Erythroblast (primary cell): Measurements from ENCODE around the gene OS9.

ENCODE experiments used
- GATA1 ChIP-seq: IDR thresholded peaks from 2 replicates; pipeline ENCODE4 v1.6.1; 2011; ENCODE audit warnings: low read depth, mild to moderate bottlenecking, control low read depth, low read length, moderate library complexity
- POLR2A ChIP-seq: IDR thresholded peaks from 2 replicates; pipeline ENCODE4 v1.6.1; 2011; ENCODE audit warnings: mild to moderate bottlenecking, low read length

DNA sequence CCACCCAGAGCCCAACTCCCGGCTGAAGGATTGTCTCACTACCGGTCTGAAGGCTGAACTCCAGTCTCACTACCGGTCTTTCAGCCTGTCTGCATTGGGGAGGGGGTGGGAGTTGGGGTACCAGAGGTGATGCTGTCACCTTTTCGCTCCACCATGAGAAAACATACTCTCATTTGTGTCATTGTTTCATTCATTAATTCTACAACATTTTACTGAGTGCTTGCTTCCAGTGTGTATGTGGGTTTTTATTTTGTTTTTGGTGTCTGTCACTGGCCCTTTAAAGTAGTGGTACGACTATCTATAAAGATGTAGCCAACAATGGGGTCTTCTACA, 58.7 kb downstream of the OS9 start:
- TF ChIP-seq POLR2A (peak; percentile 29), GATA1 (no peak)
